ENCODE data around the gene E2F1. TPM values are rescaled to one million over a fixed set of nuclear protein-coding genes. Genes with fewer than 3 reads are reported as not detected.
A peak's percentile ranks its signal among the peaks of the same experiment; 100 is the strongest.

The E2F1 gene
- total RNA-seq, 2 donors from 2014 or later, result 1.6 to 3.7 TPM

- ATAC-seq (no peak), DNase-seq (no peak)
- intact Hi-C loops (cut with DNase I), result no loop called here
Measured at GRCh38 chr20:33676121-33676520, 10.1 kb downstream of the E2F1 start.

- intact Hi-C loops (cut with DNase I), result no loop called here
- ATAC-seq (peak in 1 of 2 donors; percentile 10), DNase-seq (no peak)
Measured at GRCh38 chr20:33675136-33675959, 10.8 kb downstream of the E2F1 start.

DNA sequence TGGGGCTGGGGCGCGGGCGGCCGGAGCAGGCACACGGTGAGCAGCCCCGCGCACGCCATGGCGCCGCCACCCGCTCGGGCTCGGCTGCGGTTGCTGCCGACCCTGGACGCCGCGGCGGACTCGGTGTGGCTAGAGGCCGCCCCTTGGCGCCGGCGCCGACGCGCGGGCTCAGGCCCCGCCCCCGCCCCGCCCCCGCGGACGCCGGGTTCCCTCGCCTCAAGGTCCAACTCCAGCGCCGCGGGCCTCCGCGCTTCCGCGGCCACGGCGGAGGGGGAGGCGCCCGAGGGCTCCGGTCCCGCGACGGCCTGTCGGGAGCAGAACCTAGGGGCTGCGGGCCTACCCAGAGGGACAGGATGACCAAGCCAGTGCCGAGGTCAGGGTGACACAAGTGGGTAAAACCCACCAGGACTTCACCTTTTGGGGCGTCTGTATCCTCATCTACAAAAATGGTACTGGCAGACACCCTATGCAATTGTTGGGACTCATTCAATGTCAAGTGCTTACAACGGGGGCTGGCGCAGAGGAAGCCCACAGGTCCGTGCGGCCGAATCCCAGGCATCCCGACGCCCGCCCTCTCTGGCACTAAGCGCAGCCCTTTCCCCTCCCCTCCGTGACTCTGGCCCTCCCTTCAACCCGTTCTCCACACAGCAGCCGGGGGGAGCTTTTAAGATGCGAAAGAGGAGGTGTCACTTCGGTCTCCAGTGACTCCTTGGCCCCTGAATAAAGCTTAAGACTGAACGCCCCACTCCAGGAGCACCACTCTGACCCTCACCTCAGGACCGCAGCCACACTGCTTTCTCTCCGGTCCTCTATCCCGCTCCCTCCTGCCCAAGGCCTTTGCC is 11.7 kb downstream of the E2F1 start, which contains the start of gene NECAB3:
Gene NECAB3, minus strand, starts transcription at position 135 of the 842 bp plus-strand sequence. Its CDS starts 76 bp downstream, at position 59.
- DNase-seq, result peak; percentile 85
- ATAC-seq, result peak; percentile 89 to 91
- intact Hi-C loops (cut with DNase I), result no loop called here

DNA sequence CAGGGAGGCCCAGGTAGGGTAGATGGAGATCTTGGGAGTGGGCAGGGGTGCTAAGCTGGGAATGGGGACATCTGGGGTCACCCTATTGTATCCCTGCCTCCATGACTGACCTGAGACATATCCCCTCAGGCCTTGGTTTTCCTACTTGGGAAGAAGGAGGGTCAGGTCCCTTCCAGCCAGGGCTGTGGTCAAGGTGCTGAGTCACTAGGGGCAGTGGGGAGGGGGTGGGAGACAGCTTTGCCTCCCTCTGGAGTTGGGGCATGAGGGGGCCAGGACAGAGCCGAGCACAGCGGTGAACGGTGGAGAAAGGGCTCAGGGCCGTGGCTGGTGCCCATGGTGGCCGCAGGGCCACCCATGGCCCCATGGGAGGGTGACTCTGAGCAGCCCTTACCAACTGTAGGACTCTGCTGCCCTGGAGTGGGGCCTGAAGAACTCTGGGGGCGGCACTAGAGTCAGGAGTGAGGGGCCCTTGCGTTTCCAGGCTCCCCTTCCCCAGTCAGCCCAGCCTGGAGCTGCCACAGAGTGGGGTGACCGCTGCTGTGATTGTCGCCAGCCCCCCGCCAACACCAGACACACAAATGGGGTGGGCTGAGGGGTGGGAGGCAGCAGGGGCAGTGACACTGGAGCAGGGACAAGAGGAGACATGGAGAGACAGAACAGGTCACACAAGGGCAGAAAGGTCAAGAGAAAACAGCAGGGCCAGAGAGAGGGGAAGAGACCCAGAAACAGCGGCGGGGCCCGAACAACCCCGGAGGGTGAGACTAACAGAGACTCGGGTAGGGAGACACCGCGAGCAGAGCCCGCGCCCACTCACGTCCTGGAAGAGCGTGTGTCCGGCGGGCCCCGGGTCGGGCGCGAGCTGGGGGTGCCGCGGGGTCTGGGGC is 12.5 kb downstream of the E2F1 start:
- peak in 1 of 2 donors; percentile 1 for ATAC-seq
- DNase-seq, result no peak
- intact Hi-C loops (cut with DNase I), result no loop called here

DNA sequence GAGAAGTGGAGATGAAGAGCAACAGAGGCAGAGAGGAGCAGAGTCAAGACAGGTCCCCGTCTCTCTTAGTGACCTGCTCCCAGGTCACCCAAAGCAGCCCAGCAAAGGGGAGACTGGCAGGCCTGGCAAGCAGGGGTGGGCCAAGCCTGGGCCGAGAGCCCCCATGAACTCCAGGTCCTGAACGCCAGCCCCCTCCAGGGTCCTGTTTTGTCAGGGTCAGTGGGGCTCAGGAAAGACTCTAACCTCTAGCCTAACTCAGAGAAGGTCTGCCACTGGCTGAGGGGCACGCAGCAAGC is 13.1 kb downstream of the E2F1 start:
- DNase-seq (no peak), ATAC-seq (no peak)
- intact Hi-C loops (cut with DNase I), result no loop called here

DNA sequence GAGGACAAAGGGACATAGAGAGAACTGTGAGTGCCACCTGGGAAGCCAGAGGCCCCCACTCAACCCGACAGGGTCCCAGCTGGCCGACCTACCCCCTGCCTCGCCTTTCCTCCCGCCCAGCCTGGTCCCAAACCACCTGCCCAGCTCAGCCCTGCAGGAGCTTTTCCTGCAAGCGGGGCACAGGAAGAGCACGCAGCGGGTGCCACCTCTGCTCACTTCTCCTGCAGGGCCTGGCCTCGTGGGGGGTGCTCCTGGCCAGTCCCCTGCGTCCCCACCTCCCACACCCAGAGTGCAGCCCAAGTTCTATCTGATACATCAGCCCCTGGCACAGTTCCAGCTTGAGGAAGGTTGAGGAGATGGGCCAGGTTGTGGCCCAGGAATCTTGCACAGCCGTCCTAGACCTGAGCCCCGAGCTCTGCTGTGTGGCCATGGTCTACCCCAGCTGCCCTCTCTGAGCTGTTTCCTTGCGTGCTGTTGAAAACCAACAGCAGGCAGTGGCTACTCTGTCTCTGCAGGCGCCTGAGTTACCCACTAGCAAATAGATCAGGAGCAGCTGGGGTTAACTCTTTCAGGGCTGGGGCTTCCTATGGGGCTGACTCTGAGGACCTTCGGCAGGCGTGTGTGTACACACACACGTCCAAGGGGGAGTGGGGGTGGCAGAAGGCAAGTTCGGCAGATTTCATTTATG is 13.6 kb downstream of the E2F1 start:
- intact Hi-C loops (cut with DNase I), result no loop called here
- no peak for ATAC-seq
- DNase-seq, result no peak

DNA sequence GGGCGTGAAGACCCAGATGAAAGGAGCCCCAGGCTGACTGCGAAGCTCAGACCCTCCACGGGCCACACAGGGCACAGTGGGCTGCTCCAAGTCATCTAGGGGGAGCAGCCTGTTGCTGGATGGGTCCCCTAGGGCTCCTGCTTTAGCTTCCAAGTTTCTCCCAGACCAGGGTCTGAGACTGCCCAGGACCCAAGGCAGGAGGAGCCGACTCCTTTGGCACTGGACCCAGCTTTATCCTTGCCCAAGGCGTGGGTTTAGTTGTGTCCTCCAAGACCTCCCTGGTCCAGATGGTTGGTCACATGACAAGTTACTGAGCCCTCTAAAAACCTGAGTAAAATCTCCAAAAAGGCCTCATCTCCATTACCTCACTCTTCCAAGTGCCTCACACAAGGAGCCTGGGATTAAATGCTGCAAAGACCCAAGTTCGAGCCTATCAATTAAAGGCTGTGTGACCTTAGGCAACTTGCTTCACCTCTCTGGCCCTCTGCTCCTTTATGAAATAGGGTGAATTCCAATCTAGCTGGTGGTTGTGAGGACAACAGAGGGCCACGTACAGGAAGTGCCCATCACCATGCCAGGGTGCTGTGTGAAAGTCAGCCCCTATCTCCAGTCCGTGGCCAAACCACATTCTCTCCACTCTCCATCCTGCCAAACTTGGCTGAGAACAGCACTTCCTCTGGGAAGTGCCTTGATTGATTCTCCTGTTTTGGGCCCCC is 14.5 kb downstream of the E2F1 start:
- DNase-seq, result no peak
- intact Hi-C loops (cut with DNase I), result no loop called here
- no peak for ATAC-seq

DNA sequence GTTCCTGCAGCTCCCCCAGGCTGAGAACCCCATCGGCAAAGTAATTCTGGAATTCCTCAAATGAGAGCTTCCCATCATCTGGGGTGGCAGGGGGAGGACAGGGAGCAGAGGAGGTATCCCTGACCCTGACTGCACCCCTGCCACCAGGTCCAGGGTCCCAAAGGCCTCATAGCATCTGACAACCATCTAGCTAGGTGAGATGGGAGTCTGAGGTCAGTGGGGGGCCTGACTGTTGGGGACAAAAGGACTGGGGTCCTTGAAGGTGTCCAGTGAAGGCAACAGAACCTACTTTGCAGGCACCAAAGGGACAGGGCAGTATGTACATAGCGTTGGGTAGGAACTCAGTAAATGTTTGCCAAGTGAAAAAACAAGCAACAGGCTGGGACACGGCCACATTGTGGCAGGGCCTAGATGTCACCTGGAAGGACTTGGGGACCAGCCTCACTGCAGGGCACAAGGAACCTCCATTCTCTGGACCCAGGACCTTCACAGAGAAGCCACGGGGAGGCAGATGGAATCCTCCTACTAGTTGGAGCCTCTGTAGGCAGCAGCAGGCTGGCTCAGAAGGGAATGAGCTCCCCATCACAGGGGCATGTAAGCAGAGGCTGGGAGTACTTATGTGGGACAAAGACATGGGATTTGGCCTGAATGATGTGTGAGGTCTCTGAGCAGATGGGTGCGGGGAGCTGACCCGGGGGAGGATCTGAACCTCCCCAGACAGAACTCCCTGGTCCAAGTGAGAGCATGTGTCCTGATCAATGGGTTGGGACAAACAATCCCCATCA is 15.3 kb downstream of the E2F1 start:
- no peak for ATAC-seq
- no peak for DNase-seq
- intact Hi-C loops (cut with DNase I), result no loop called here

GRCh38 chr20:33669873-33670640 is 16.1 kb downstream of the E2F1 start:
- no peak for DNase-seq
- intact Hi-C loops (cut with DNase I), result loop anchor here in 1 of 2 donors (10.0 kb wide), 1 partner anchor 185 kb away; no protein-coding TSS in a partner anchor
- ATAC-seq, result no peak

DNA sequence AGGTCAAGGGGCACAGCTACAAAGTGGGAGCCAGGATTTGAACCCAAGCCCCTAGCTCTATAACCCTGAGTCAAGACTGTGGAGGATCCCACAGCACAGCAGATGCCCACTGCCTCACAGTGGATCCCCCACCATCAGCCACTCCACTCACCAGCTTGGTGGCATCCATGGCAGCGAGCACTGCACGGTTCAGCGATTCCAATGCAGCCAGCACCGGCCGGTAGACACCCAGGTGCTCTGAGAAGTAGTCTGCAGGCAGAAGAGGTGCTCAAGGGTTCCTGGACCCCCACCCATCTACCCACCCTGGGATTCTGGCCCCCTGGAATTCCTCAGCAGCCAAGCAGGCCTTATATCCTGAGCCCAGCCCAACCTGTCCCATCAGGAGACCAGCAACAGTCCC is 17.0 kb downstream of the E2F1 start:
- intact Hi-C loops (cut with DNase I), result loop anchor here in 1 of 2 donors (10.0 kb wide), 1 partner anchor 184 kb away; no protein-coding TSS in a partner anchor
- no peak for ATAC-seq
- DNase-seq, result no peak

DNA sequence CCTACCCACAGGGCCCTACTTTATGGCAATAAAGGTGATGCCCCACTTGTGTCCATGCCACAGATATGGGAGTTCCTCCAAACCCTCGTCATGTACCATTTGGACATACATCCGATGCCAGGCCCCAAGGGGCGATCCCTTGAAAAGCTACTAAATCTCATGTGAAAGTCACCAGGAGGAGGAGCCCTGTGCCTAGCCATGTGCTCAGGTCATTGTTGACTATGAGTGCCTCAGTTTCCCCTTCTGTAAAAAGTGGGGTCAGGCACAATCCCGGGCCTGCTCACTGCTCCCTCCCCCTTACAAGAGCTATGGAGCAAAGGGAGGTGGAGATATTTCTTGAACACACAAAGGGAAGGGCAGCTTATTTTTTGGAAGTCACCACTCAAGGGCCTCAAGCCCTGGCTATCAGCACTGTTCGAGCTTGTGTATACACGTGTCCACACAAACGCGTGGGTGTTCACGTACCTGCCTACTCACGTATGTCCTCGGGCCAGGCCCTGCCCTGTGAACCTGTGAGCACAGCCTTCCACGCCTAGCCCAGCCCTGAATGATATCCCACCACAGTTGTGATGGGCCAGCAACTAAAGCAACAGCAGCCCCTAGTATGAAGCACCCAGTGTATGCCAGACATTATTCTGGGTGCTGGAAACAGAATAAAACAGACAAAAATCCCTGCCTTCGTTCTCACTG is 17.6 kb downstream of the E2F1 start:
- ATAC-seq (no peak), DNase-seq (no peak)
- intact Hi-C loops (cut with DNase I), result loop anchor here in 1 of 2 donors (10.0 kb wide), 1 partner anchor 184 kb away; no protein-coding TSS in a partner anchor

DNA sequence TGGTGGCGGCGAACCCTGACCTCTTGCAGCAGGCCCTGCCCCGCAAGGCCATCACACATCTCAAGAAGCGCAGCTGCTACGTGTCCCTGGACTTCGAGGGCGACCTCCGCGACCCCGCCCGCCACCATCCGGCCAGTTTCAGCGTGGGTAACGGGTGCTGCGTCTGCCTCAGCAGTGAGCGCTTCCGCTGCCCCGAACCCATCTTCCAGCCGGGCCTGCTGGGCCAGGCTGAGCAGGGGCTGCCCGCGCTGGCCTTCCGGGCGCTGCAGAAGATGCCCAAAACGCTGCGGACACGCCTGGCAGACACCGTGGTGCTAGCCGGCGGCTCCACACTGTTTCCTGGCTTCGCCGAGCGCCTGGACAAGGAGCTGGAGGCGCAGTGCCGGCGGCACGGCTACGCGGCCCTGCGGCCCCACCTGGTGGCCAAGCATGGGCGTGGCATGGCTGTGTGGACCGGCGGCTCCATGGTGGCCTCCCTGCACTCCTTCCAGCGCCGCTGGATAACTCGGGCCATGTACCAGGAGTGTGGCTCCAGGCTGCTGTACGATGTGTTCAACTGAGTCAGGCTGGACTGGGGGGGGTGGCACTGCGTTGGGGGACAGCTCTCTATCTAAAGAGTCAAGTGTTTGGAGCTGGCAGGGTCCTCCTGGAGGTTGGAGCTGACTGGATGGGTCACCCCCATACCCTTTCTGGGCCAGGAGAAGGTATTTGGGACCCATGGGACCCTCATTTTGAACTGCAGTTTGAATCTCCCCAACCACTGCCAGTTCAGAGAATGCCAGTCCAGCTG is 18.3 kb downstream of the E2F1 start:
- DNase-seq (peak; percentile 81), ATAC-seq (peak; percentile 57 to 63)
- intact Hi-C loops (cut with DNase I), result loop anchor here in 1 of 2 donors (10.0 kb wide), 1 partner anchor 183 kb away; no protein-coding TSS in a partner anchor

GRCh38 chr20:33667245-33667675 is 18.9 kb downstream of the E2F1 start:
- peak; percentile 31 to 41 for ATAC-seq
- DNase-seq, result peak; percentile 69
- intact Hi-C loops (cut with DNase I), result loop anchor here in 1 of 2 donors (10.0 kb wide), 1 partner anchor 182 kb away; no protein-coding TSS in a partner anchor

DNA sequence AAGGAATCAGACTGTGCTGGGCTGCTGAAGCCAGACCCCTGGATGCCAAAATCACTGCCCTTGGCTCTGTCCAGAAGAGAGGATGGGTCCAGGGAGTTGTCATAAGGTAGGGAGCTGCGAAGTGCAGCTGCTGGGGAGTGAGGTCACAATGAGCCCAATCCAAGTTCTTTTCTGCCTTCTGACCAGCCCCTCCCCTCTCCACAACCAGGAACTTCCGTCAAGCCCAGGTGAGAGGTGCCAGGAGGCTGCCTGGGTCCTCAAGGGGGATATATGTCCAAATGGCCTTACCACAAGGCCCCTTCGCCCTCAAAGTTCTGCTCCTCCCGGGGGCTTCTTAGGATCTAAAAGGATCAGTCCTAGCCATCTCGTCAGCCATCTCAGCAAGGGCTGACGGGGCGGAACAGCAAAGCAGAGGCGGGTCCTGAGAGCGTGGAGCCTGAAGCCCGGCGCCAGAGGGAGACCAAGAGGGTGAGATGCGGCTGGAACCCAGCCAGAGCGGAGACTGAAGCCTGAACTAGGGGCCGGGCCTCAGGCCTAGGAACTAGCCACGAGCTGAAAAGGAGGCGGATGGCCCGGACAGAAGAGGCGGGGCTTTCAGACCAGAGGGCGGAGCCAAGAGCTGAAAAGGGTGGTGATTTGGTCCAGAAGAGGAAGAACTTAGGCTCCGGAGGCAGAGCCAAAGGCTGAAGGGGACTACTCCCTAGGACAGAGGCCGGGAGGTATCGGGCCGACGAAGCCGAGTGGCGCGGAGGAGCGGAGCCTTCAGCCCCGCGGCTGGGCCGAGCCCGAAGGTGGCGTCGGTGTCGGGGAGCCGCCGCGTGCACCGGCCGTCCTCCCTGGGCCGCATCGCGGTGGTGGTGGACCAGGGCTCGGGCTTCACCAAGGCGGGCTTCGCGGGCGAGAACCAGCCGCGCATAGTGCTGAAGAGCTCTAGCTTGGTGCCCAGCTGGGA is 19.6 kb downstream of the E2F1 start, which contains the start of gene ACTL10:
Gene ACTL10, plus strand, starts transcription at position 651 of the 952 bp plus-strand sequence. CDS start 555 bp downstream, outside the sequence.
- DNase-seq, result peak; percentile 99
- peak; percentile 81 to 84 for ATAC-seq
- intact Hi-C loops (cut with DNase I), result loop anchor here in 1 of 2 donors (10.0 kb wide), 1 partner anchor 182 kb away; no protein-coding TSS in a partner anchor
